Adrenal gland (tissue), 12 donors: ENCODE results near the gene NXNL1. TPM values are rescaled to one million over a fixed set of nuclear protein-coding genes. Genes with fewer than 3 reads are reported as not detected.

Experiments used
- DNase-seq, 7 donors: peaks; one replicate each; pipeline ENCODE4 v3.0.0-alpha.2; 2019 to 2020
- H3K27ac ChIP-seq, 5 donors: fragments of 200-600 bp; sonication (generic) in 4 of 5; 1 replicate in 3 of 5; 2 replicates in 2 of 5; pipeline versions ENCODE4 v1.5.1 to v1.8.0; 2016 to 2020; ENCODE audit warnings: mild to moderate bottlenecking in 1 of 5
- H3K27me3 ChIP-seq: fragments of 200-600 bp; 2 replicates; pipeline ENCODE4 v1.8.0; 2021
- H3K36me3 ChIP-seq, 2 donors: fragments of 200-600 bp; replicated peaks in 1 of 2; 1 replicate in 1 of 2; 2 replicates in 1 of 2; pipeline versions ENCODE4 v1.5.1 to v1.8.0; 2018 to 2022
- H3K4me1 ChIP-seq, 2 donors: fragments of 200-600 bp; replicated peaks in 1 of 2; 1 replicate in 1 of 2; 2 replicates in 1 of 2; pipeline versions ENCODE4 v1.5.1 to v1.8.0; 2018 to 2021
- H3K4me3 ChIP-seq, 4 donors: fragments of 200-600 bp; sonication (generic) in 3 of 4; one replicate each; pipeline ENCODE4 v1.5.1; 2016 to 2018
- H3K9me3 ChIP-seq, 3 donors: fragments of 200-600 bp; sonication (generic) in 1 of 3; replicated peaks in 1 of 3; 1 replicate in 2 of 3; 2 replicates in 1 of 3; pipeline versions ENCODE4 v1.5.1 to v1.8.0; 2016 to 2021
- CTCF ChIP-seq, 6 experiments: fragments of 450-650 bp in 4 of 6; fragments of 200-600 bp in 2 of 6; sonication (generic) in 1 of 6; IDR thresholded peaks; 1 replicate in 5 of 6; 2 replicates in 1 of 6; pipeline versions ENCODE4 v1.5.1 to v1.8.0; 2016 to 2021; ENCODE audit warnings: antibody characterized with exemption in 6 of 6, mild to moderate bottlenecking in 2 of 6, moderate library complexity in 1 of 6
- POLR2A ChIP-seq, 2 donors: fragments of 450-650 bp; IDR thresholded peaks; one replicate each; pipeline ENCODE4 v1.6.1; 2017; ENCODE audit warnings: antibody characterized with exemption in 2 of 2, mild to moderate bottlenecking in 2 of 2, moderate library complexity in 1 of 2
- WGBS, 4 donors: extraction: QIAGEN DNeasy Blood & Tissue Kit in 2 of 4; methylation state at CpG; one replicate each; pipeline versions ENCODE4 v1.1.5 to v1.1.7; 2013 to 2017; 5-methylcytosine and 5-hydroxymethylcytosine counted together
- intact Hi-C, 2 donors: fragments of 100-400 bp; cut with DNase I; formaldehyde crosslinking; loops; one replicate each; pipeline versions ENCODE4 v1.14.1 to v1.15.0; 2022 to 2023
- polyA plus RNA-seq, 3 donors: library from polyadenylated mRNA; stranded (reverse); fragments of 200-250 nt in 2 of 3; fragments of 350-450 nt in 1 of 3; fragmentation: Illumina TruSeq in 1 of 3; extraction: RNeasy Lipid Tissue Mini Kit (QIAGEN cat#74804) in 1 of 3; gene quantifications; one replicate each; pipeline ENCODE4 v1.2.3, GENCODE V29; 2013 to 2014
- total RNA-seq, 9 donors: library from RNA; depleted of rRNA in 4 of 9; stranded (reverse); fragments of >200 nt in 4 of 9; fragments of 120-200 nt in 1 of 9; fragmentation: NEBNext Ultra II Directional in 1 of 9; extraction: Animal tissue kit (Norgen Biotek cat#: 25700) in 1 of 9; gene quantifications; one replicate each; pipeline versions ENCODE4 v1.1.0 to v1.2.4, GENCODE V29; 2013 to 2023
- donor health status: healthy with polysubstance abuse.
- donor health status: Bipolar disorder and iron deficiency.
- donor health status: DM: yes; HTN: yes; CAD: no.
- donor health status: DM: no; HTN: no; CAD: no.
- donor health status: DM: no; HTN: no; CAD: no.
- donor health status: DM: yes; HTN: yes; CAD: no.

NXNL1 gene
- total and polyA plus RNA-seq, 12 donors: 0.41 to 4.8 (median 1.7) TPM; not detected in 5

GRCh38 chr19:17471410-17472125, 10.8 kb upstream of the NXNL1 start:
- Histone ChIP-seq H3K4me3 (peak overlapping the region in 1 of 4 donors; percentile 72), H3K27me3 (no peaks in the 10 kb centered on the region), H3K27ac (peak overlapping the region in 1 of 5 donors; percentile 6), H3K4me1 (peaks cover 44 to 49% of the 10 kb centered on the region in 2 donors), H3K36me3 (no peaks in the 10 kb centered on the region), H3K9me3 (no peaks in the 10 kb centered on the region)
- 71 to 73% (median 72%) methylated on average over 11 to 12 of the region's 12 CpGs for WGBS, 4 donors
- intact Hi-C loops: no loop called here
- TF ChIP-seq CTCF (IDR thresholded peaks at IDR 0.05): no peak
- TF ChIP-seq POLR2A (IDR thresholded peaks at IDR 0.05): no peak
- no peak for DNase-seq

GRCh38 chr19:17470068-17470841, 9.5 kb upstream of the NXNL1 start, which contains the start of gene SLC27A1:
SLC27A1 (plus strand) TSS chr19:17470524; CDS start chr19:17470541, 17 bp downstream.
- Histone ChIP-seq H3K4me3 (peak within 1 kb of the TSS in 3 of 4 donors; percentile 27 to 72 (median 56)), H3K9me3 (no peaks in the 10 kb centered on the region), H3K36me3 (no peaks in the 10 kb centered on the region), H3K4me1 (peaks cover 32 to 41% of the 10 kb centered on the region in 2 donors), H3K27ac (peak within 1 kb of the TSS; percentile 65 to 95 (median 83)), H3K27me3 (no peaks in the 10 kb centered on the region)
- intact Hi-C loops: no loop called here
- 0 to 1% (median 0%) methylated on average over 10 to 67 of the region's 67 CpGs for WGBS, 4 donors
- DNase-seq: peak; percentile 98 to 100 (median 99)
- TF ChIP-seq POLR2A (IDR thresholded peaks at IDR 0.05) (peak in 1 of 2 donors; percentile 18), CTCF (IDR thresholded peaks at IDR 0.05) (no peak)

GRCh38 chr19:17469481-17470067, 8.8 kb upstream of the NXNL1 start:
- peaks cover 27 to 37% of the 10 kb centered on the region in 2 donors for H3K4me1 ChIP-seq
- peak overlapping the region in 3 of 4 donors; percentile 27 to 72 (median 56) for H3K4me3 ChIP-seq
- 0 to 2% (median 0%) methylated on average over 9 to 31 of the region's 31 CpGs for WGBS, 4 donors
- intact Hi-C loops: no loop called here
- no peaks in the 10 kb centered on the region for H3K9me3 ChIP-seq
- H3K27me3 ChIP-seq: no peaks in the 10 kb centered on the region
- peak overlapping the region; percentile 65 to 95 (median 83) for H3K27ac ChIP-seq
- DNase-seq: peak; percentile 96 to 100 (median 99)
- no peak for TF ChIP-seq CTCF (IDR thresholded peaks at IDR 0.05)
- TF ChIP-seq POLR2A (IDR thresholded peaks at IDR 0.05): peak in 1 of 2 donors; percentile 27
- H3K36me3 ChIP-seq: no peaks in the 10 kb centered on the region

GRCh38 chr19:17469092-17469480, 8.4 kb upstream of the NXNL1 start:
- Histone ChIP-seq H3K4me1 (peaks cover 27 to 37% of the 10 kb centered on the region in 2 donors), H3K27me3 (no peaks in the 10 kb centered on the region), H3K9me3 (no peaks in the 10 kb centered on the region), H3K36me3 (no peaks in the 10 kb centered on the region), H3K27ac (peak overlapping the region; percentile 65 to 95 (median 83)), H3K4me3 (peak overlapping the region in 3 of 4 donors; percentile 22 to 72 (median 56))
- TF ChIP-seq POLR2A (IDR thresholded peaks at IDR 0.05) (no peak), CTCF (IDR thresholded peaks at IDR 0.05) (no peak)
- 3 to 5% (median 3%) methylated on average over 16 to 19 of the region's 19 CpGs for WGBS, 4 donors
- DNase-seq: no peak
- intact Hi-C loops: no loop called here
